ENCODE data around the gene ZNF524. TPM values are rescaled to one million over a fixed set of nuclear protein-coding genes. Genes with fewer than 3 reads are reported as not detected.
A peak's percentile ranks its signal among the peaks of the same experiment; 100 is the strongest.

Gene ZNF524
- total and polyA plus RNA-seq, 9 of the 15 experiments (the other 6 are each of a cell fraction or from before 2014, with no cell fraction given) = 0.08 to 15.6 (median 2.9) TPM

DNA sequence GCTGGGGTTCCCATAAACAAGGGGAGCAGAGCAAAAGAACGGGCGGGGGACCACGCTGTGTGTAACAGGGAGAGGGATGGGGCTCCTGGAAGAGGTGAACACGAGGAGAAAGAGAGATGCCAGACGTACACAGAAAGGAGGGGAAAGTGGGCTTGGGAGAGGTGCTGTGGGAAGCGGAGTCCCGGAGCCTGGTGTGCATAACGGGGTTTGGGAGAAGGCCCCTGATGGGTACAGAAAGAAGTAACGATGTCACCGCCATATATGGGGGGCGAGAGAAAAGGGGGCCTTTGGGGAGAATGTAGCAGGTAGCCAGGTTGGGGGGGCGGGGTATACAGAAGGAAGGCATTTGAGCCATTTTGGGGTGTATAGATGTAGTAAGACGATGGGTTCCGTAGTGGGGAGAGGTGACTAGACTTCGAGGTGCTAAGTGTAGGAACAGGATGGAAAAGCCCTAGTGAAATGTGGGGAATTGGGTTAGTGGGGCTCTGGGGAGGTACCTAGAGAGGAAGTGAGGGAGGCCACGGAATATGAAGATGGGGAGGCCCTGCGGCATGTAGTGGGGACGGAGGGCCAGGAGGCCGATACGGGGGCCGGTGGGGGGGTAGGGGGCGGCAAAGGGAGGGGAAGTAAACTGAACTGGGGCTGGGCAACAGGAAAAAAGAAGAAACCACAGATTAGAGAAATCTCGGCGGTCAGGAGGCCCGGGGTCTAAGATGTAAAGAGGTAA lies 41.5 kb downstream of the ZNF524 start (continued):
- no peak for TF ChIP-seq ZNF143 (CRISPR knock-in tag; IDR thresholded peaks at IDR 0.05)
- TF ChIP-seq NCOA4 (IDR thresholded peaks at IDR 0.05; ENCODE audit: partially characterized antibody) = no peak
- TF ChIP-seq TARDBP (IDR thresholded peaks at IDR 0.05) = no peak
- TF ChIP-seq GABPB1 (CRISPR knock-in tag; IDR thresholded peaks at IDR 0.05) = 0 out of 2 replicates have a peak, but pooled peaks have one; percentile 34
- no peak for TF ChIP-seq MED1 (CRISPR knock-in tag; IDR thresholded peaks at IDR 0.05; ENCODE audit: borderline replicate concordance)
- no peak for TF ChIP-seq NBN (IDR thresholded peaks at IDR 0.05; ENCODE audit: low read depth)
- no peak for TF ChIP-seq HSF4 (CRISPR knock-in tag; IDR thresholded peaks at IDR 0.05; ENCODE audit: borderline replicate concordance)
- TF ChIP-seq SNIP1 (IDR thresholded peaks at IDR 0.05; ENCODE audit: low read depth) = no peak
- TF ChIP-seq DLX4 (CRISPR knock-in tag; IDR thresholded peaks at IDR 0.05) = no peak
- TF ChIP-seq, protein P1, sequence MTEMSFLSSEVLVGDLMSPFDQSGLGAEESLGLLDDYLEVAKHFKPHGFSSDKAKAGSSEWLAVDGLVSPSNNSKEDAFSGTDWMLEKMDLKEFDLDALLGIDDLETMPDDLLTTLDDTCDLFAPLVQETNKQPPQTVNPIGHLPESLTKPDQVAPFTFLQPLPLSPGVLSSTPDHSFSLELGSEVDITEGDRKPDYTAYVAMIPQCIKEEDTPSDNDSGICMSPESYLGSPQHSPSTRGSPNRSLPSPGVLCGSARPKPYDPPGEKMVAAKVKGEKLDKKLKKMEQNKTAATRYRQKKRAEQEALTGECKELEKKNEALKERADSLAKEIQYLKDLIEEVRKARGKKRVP (CRISPR knock-in tag; IDR thresholded peaks at IDR 0.05) = no peak
- no peak for TF ChIP-seq SRSF1 (IDR thresholded peaks at IDR 0.05; ENCODE audit: low read depth, low read length)
- TF ChIP-seq RAD51 (IDR thresholded peaks at IDR 0.05; ENCODE audit: borderline replicate concordance, low read depth) = no peak
- no peak for TF ChIP-seq RBM34 (IDR thresholded peaks at IDR 0.05; ENCODE audit: borderline replicate concordance, insufficient read depth, low read length)
- no peak for TF ChIP-seq KLF16 (IDR thresholded peaks at IDR 0.05)
- no peak for TF ChIP-seq ETV5 (CRISPR knock-in tag; IDR thresholded peaks at IDR 0.05; ENCODE audit: low read depth)
- TF ChIP-seq RB1 (IDR thresholded peaks at IDR 0.05; ENCODE audit: low read depth) = no peak
- TF ChIP-seq ZNF232 (CRISPR knock-in tag; IDR thresholded peaks at IDR 0.05) = no peak
- no peak for TF ChIP-seq GATA2 (CRISPR knock-in tag; IDR thresholded peaks at IDR 0.05)
- no peak for TF ChIP-seq ZNF644 (tag; IDR thresholded peaks at IDR 0.05; ENCODE audit: low read depth)
- TF ChIP-seq, protein P2, sequence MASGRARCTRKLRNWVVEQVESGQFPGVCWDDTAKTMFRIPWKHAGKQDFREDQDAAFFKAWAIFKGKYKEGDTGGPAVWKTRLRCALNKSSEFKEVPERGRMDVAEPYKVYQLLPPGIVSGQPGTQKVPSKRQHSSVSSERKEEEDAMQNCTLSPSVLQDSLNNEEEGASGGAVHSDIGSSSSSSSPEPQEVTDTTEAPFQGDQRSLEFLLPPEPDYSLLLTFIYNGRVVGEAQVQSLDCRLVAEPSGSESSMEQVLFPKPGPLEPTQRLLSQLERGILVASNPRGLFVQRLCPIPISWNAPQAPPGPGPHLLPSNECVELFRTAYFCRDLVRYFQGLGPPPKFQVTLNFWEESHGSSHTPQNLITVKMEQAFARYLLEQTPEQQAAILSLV (tag; IDR thresholded peaks at IDR 0.05) = no peak
- TF ChIP-seq CHD1 (IDR thresholded peaks at IDR 0.05; ENCODE audit: low read length) = peak; percentile 76
- TF ChIP-seq KDM5B (IDR thresholded peaks at IDR 0.05; ENCODE audit: insufficient replicate concordance, low read depth, low read length) = peak; percentile 63
- TF ChIP-seq NFATC3 (IDR thresholded peaks at IDR 0.05) = no peak
- TF ChIP-seq PURB (CRISPR knock-in tag; IDR thresholded peaks at IDR 0.05; ENCODE audit: low read depth) = no peak
- TF ChIP-seq TGIF2 (CRISPR knock-in tag; IDR thresholded peaks at IDR 0.05) = no peak
- TF ChIP-seq, protein P3, sequence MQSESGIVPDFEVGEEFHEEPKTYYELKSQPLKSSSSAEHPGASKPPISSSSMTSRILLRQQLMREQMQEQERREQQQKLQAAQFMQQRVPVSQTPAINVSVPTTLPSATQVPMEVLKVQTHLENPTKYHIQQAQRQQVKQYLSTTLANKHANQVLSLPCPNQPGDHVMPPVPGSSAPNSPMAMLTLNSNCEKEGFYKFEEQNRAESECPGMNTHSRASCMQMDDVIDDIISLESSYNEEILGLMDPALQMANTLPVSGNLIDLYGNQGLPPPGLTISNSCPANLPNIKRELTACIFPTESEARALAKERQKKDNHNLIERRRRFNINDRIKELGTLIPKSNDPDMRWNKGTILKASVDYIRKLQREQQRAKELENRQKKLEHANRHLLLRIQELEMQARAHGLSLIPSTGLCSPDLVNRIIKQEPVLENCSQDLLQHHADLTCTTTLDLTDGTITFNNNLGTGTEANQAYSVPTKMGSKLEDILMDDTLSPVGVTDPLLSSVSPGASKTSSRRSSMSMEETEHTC (IDR thresholded peaks at IDR 0.05) = no peak
